Measurements from ENCODE around the gene NLRP1. TPM values are rescaled to one million over a fixed set of nuclear protein-coding genes. Genes with fewer than 3 reads are reported as not detected.

NLRP1 gene
- total RNA-seq, 1 donor from 2014 or later: 8.6 TPM

- peak; percentile 72 for DNase-seq (ENCODE audit: low read depth)
These were observed 26.8 kb downstream of the NLRP1 start for GRCh38 chr17:5557485-5557884.

- peak; percentile 38 for DNase-seq (ENCODE audit: low read depth)
These were observed 29.1 kb downstream of the NLRP1 start for GRCh38 chr17:5555254-5555653.

- no peak for DNase-seq (ENCODE audit: low read depth)
These were observed 30.8 kb downstream of the NLRP1 start for GRCh38 chr17:5553479-5553878.

DNA sequence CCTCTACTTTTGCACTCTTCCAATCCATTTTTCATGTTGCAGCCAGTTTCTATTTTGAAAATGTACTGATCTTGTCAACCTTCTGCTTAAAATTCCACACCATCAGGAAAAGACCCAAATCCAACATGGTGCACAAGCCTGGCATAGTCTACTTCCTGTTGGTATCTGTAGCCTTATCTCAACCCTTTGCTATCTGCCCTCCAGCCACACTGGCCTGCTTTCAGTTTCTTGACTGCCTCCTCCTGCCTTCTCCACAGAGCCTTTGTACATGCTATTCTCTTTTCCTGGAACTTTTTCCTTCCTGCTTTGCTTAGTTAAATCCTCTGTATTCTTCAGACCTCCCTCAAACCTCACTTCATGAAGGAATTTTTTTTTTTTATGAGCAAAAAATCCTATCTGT is 31.5 kb downstream of the NLRP1 start:
- DNase-seq (ENCODE audit: low read depth): no peak

- DNase-seq (ENCODE audit: low read depth): no peak
These were observed 39.0 kb downstream of the NLRP1 start for GRCh38 chr17:5545051-5545987.

GRCh38 chr17:5544115-5544514 is 40.2 kb downstream of the NLRP1 start:
- DNase-seq (ENCODE audit: low read depth): no peak

DNA sequence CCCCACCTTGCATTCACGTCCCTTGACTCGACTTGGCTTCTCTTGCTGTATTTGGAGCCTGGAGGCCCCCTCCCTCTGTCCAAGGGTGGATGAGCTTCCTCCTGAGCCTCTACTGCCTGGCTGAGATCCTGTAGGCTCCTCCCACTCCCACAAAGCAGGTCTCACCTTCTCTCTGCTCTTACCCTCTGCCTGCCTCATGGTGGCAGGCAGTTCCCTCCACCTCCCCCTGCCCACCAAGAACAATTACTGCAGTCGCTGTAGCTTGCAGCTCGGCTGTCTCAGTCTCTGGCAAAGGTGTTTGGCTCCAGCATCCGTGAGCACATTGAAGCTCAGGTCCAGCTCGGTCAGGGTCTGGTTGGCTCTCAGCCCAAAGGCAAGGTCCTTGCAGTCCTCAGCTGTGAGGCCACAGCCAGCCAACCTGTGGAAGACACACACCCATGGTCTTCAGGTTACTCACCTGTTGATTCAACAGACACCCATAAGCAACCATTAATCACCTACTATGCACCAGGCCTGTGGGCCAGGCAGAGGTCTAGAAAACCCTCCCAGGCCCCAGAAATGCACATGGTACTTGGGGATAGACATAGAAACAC is 42.6 kb downstream of the NLRP1 start:
- no peak for DNase-seq (ENCODE audit: low read depth)

GRCh38 chr17:5540321-5540720 is 44.0 kb downstream of the NLRP1 start:
- no peak for DNase-seq (ENCODE audit: low read depth)

GRCh38 chr17:5539286-5539685 is 45.0 kb downstream of the NLRP1 start:
- DNase-seq (ENCODE audit: low read depth): no peak

GRCh38 chr17:5536866-5537650 is 47.3 kb downstream of the NLRP1 start:
- peak; percentile 13 for DNase-seq (ENCODE audit: low read depth)

GRCh38 chr17:5535436-5535835 is 48.9 kb downstream of the NLRP1 start:
- DNase-seq (ENCODE audit: low read depth): no peak

DNA sequence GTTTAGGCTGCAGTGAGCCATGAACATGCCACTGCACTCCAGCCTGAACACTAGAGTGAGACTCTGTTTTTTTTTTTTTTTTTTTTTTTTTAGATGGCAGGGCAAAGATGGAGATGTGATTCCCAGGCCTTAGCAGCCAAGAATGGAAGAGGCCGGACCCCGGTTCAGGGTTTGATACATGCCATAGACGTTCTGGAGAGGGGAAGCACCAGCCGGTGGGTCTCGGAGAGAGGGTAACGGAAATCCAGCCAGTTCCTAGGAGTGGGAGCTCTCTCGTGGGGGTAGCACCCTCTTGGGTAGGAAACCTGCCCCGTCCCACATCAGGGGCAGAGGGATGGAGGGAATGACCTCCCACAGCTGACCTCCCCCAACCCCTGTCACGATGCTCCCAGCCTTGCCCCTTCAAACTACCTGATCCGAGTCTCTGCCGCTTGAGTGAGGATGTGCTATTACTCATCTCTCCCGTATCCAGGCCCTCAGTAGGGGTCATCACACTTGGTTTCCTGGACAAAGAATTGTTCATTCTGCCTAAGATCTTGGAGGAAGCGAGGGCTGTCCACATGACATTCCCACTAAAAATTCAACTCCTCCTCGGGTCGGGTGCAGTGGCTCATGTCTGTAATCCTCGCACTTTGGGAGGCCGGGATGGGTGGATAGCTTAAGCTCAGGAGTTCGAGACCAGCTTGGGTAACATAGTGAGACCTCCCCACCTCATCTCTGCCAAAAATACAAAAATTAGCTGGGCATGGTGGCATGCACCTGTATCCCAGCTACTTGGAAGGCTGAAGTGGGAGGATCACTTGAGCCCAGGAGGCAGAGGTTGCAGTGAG is 50.6 kb downstream of the NLRP1 start:
- DNase-seq (ENCODE audit: low read depth): peak; percentile 73

GRCh38 chr17:5532581-5532980 is 51.7 kb downstream of the NLRP1 start:
- no peak for DNase-seq (ENCODE audit: low read depth)

DNA sequence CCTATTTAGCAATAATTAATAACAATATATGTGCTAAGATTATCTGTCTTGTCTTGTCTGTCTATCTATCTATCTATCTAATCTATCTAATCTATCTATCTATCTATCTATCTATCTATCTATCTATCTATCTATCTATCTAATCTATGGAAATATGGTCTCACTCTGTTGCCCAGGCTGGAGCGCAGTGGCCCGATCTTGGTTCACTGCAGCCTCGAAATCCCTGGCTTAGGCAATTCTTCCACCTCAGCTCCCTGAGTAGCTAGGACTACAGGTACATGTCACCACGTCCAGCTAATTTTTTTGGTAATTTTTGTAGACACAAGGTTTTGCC is 53.3 kb downstream of the NLRP1 start:
- DNase-seq (ENCODE audit: low read depth): no peak

DNA sequence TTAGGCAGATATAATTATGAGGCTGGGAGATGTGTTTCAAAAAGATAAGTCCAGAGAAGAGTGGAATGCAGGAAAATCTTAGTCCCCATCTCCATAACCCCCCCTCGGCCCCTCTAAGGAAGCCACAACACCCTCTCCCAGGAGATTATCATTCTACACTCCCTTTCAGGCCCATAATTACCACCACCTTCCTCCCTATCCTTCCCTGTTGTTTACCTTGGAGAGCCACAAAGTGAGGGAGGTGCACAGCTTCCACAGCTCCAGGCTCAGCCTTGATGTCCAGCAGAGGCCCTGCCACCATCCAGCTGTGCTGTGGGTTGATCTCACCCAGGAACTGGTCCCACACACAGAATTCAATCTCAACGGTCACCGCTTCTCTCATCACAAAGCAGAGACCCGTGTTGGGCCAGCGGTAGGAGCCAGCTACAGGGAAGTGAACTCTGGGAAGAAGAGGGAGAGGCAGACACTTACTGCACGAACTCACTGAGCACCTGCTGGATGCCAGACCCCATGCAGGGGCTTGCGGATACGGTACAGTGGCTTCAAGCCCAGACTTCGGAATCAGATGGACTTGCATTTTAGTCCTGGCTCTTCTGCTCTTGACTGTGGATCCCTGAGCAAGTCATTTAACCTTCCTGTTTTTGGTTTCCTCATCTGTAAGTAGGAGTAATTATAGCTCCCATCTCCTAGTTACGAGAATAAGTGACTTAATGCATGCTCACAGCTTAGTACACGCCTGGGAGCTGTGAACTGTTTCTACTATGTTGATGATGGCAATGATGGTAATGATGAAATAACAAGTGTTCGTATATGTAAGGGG is 53.8 kb downstream of the NLRP1 start:
- DNase-seq (ENCODE audit: low read depth): no peak

DNA sequence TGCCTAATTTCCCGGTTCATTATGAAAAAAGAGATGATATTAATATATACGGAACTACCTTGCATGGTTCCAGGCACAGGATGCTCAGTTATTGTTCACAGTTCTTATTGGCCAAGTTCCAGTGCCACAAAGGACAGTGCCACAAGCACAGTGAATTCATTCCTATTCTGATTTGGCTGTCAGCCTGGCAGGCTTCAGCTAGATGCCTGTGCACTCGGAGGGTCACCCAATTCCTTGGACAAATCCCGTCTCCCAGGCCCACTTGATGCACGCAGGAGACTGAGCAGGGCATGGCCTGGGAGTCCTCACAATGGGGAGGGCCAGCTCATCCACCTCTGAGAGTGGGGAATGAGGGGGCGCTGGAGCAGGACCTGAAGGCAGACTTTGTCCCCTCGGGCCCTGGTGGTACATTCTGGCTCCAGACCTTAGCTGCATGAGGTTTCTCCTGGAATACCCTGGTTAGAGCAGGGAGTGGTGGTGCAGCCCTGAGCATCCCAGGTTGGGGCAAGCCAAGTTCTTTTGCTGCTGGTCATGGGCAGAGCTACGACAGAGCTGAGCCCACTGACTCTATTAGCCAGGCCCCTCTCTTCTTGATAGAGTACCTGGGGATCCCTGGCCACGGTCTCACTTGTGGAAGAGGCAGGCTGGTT is 56.6 kb downstream of the NLRP1 start:
- no peak for DNase-seq (ENCODE audit: low read depth)

- DNase-seq (ENCODE audit: low read depth): peak; percentile 96
These were observed 57.3 kb downstream of the NLRP1 start for GRCh38 chr17:5526821-5527598.

DNA sequence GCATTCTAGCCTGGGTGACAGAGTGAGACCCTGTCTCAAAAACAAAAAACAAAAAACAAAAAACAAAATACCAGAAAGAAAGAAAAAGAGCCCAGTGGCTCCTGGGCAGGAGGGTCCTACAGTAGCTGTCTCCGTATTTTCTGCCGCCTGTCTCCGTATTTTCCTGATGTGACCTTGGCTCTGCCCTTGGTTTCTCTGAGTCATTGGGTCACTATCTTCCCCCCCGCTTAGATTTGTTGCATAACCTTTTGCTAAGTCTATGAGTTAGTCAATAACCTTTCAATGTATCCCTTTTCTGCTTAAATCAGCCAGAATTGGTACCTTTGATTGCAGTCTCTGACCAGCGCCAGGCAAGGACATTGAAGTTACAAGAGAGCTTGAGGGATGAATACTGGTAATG is 61.1 kb downstream of the NLRP1 start:
- no peak for DNase-seq (ENCODE audit: low read depth)

DNA sequence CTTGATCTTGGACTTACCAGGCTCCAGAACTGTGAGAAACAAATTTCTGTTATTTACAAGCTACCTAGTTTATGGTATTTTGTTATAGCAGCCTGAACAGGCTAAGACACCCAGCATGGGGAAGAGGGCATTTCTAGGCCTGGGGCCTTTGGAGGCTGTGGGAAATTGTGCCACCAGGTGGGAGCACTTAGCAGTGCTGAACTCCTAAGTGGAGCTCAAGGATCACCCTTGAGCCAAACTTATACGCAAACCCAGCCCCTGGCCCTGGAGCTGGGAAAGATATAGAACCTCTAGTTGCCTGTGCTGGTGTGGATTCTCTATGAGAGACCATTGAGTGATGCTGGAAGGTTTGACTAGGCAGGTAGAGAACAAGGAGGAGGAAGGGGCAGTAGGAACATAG is 61.8 kb downstream of the NLRP1 start:
- no peak for DNase-seq (ENCODE audit: low read depth)
